Measurements from ENCODE around the gene MME. TPM values are rescaled to one million over a fixed set of nuclear protein-coding genes. Genes with fewer than 3 reads are reported as not detected.

MME gene
- total and polyA plus RNA-seq, 2 of the 4 experiments (the other 2 are of a cell fraction): 11.7 to 22.8 TPM

DNA sequence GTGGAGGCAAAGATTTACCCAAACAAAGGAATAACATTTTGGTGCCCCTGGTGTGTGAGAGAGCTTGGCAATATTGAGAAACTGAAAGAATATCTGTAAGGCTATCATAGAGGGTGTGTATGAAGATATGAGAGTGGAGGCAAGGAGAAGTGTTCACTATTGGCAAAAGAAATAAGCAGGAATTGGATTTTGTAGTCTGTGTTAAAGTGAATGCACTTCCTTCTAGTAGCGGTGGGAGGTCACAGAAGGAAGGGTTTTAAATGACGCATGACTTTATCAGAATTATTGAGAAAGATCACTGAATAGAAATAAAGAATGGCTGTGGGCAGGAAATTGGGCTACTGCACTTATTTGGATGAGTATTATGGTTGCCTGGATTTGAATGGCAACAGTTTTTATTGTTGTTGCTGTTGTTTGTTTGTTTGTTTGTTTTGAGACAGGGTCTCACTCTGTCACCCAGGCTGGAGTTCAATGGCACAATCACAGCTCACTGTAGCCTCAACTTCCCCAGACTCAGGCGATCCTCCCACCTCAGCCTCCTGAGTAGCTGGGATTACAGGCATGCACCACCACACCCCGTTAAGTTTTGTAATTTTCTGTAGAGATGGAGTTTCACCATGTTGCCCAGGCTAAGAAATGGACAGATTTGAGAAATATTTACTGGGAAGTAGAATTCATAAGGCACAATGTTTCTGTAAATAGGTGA is 16.3 kb downstream of the MME start:
- 95% methylated on average over 2 of the region's 4 CpGs; no CpG with 5 or more reads in 1 of the 2 experiments for WGBS, 2 experiments (ENCODE audit: extremely low coverage in 2 of 2, insufficient read length in 1 of 2)
- H3K4me3 ChIP-seq (ENCODE audit: insufficient read depth, low read depth, low read length): no peak overlapping the region
- no peak overlapping the region for H3K18ac ChIP-seq (ENCODE audit: low read depth, low read length)
- H3K23ac ChIP-seq (ENCODE audit: low read depth, low read length): no peak overlapping the region
- CTCF ChIA-PET: no interaction called here
- no peaks in the 10 kb centered on the region for H3K79me1 ChIP-seq (ENCODE audit: low read depth in 1 of 2, low read length in 2 of 2)
- no peak overlapping the region for H3K9ac ChIP-seq (ENCODE audit: low read depth, low read length)
- no peak overlapping the region for H4K8ac ChIP-seq (ENCODE audit: low read depth in 2 of 2, low read length in 2 of 2)
- H3K4ac ChIP-seq (ENCODE audit: low read depth, low read length): no peak overlapping the region
- H3K56ac ChIP-seq (ENCODE audit: extremely low read depth, insufficient read depth, low read length): no peak overlapping the region
- no peak for TF ChIP-seq NFE2L2 (IDR thresholded peaks at IDR 0.05; ENCODE audit: low read depth, low read length)
- TF ChIP-seq, protein P1, sequence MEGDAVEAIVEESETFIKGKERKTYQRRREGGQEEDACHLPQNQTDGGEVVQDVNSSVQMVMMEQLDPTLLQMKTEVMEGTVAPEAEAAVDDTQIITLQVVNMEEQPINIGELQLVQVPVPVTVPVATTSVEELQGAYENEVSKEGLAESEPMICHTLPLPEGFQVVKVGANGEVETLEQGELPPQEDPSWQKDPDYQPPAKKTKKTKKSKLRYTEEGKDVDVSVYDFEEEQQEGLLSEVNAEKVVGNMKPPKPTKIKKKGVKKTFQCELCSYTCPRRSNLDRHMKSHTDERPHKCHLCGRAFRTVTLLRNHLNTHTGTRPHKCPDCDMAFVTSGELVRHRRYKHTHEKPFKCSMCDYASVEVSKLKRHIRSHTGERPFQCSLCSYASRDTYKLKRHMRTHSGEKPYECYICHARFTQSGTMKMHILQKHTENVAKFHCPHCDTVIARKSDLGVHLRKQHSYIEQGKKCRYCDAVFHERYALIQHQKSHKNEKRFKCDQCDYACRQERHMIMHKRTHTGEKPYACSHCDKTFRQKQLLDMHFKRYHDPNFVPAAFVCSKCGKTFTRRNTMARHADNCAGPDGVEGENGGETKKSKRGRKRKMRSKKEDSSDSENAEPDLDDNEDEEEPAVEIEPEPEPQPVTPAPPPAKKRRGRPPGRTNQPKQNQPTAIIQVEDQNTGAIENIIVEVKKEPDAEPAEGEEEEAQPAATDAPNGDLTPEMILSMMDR (conservative IDR thresholded peaks at IDR 0.05; ENCODE audit: low read depth, low read length): no peak
- TF ChIP-seq MXI1 (IDR thresholded peaks at IDR 0.05; ENCODE audit: borderline replicate concordance, low read depth, low read length): no peak
- TF ChIP-seq MAZ (IDR thresholded peaks at IDR 0.05; ENCODE audit: borderline replicate concordance, low read depth, low read length): no peak
- no peak for TF ChIP-seq RCOR1 (IDR thresholded peaks at IDR 0.05; ENCODE audit: insufficient replicate concordance, low read length)
- H2BK15ac ChIP-seq (ENCODE audit: low read depth, low read length): no peak overlapping the region
- H3K9me1 ChIP-seq (ENCODE audit: insufficient read depth, low read length): no peaks in the 10 kb centered on the region
- H2BK120ac ChIP-seq (ENCODE audit: low read depth, low read length): no peak overlapping the region
- in situ Hi-C loops (cut with MboI; ENCODE audit: low sequenced_read_pairs): no loop called here
- intact Hi-C loops (cut with micrococcal nuclease): no loop called here
- no peak for ATAC-seq (ENCODE audit: low read depth)
- no peak overlapping the region for H2AFZ ChIP-seq (replicated peaks; ENCODE audit: low read length, poor library complexity)
- H2BK20ac ChIP-seq (ENCODE audit: low read depth, low read length): no peak overlapping the region
- H3K9me3 ChIP-seq (ENCODE audit: control insufficient read depth, insufficient read depth, low read length): peaks cover 2% of the 10 kb centered on the region; the same call in 1 of the 2 replicates
- no peak overlapping the region for H3K27ac ChIP-seq (ENCODE audit: insufficient read depth, low read length)
- H2AK9ac ChIP-seq (replicated peaks; ENCODE audit: low read depth, low read length, poor library complexity): no peak overlapping the region
- POLR2A ChIA-PET (ENCODE audit: unreplicated experiment): no interaction called here
- BruUV-seq (replicated peaks): no TSS peak
- dilution Hi-C loops (cut with HindIII; ENCODE audit: low sequenced_read_pairs, unreplicated experiment): no loop called here
- no peak overlapping the region for H2BK5ac ChIP-seq (ENCODE audit: low read depth, low read length, poor library complexity, severe bottlenecking)
- no peaks in the 10 kb centered on the region for H3K36me3 ChIP-seq (ENCODE audit: control insufficient read depth, insufficient read depth, low read length)
- H4K91ac ChIP-seq (ENCODE audit: insufficient read depth, low read depth, low read length): no peak overlapping the region
- H3K4me1 ChIP-seq (ENCODE audit: control insufficient read depth, insufficient read depth, low read length): no peaks in the 10 kb centered on the region
- peaks cover 2% of the 10 kb centered on the region; the same call in 1 of the 2 replicates for H3K27me3 ChIP-seq (ENCODE audit: control insufficient read depth, insufficient read depth, low read length)
- H3K4me2 ChIP-seq (ENCODE audit: low read depth, low read length): no peak overlapping the region
- H3K14ac ChIP-seq (replicated peaks; ENCODE audit: low read depth, low read length): no peak overlapping the region
- H4K20me1 ChIP-seq (ENCODE audit: insufficient read depth, low read length): no peaks in the 10 kb centered on the region
- no peak for DNase-seq
- H4K5ac ChIP-seq (ENCODE audit: low read depth, low read length): no peak overlapping the region
- no peak overlapping the region for H2AK5ac ChIP-seq (ENCODE audit: low read depth, low read length)
